H1 (cell line): ENCODE measurements around the gene SLC9C1. TPM values are rescaled to one million over a fixed set of nuclear protein-coding genes. Genes with fewer than 3 reads are reported as not detected.

Source experiments
- CHD1 ChIP-seq: IDR thresholded peaks from 2 replicates; pipeline ENCODE4 v1.6.1; 2012; ENCODE audit warnings: low read depth, low read length, improper control_type of control experiment
- FOSL1 ChIP-seq: IDR thresholded peaks from 2 replicates; pipeline ENCODE4 v1.6.1; 2011; ENCODE audit warnings: mild to moderate bottlenecking, low read depth, low read length, moderate library complexity; ENCODE audit not compliant: insufficient read depth
- JUN ChIP-seq: IDR thresholded peaks from 2 replicates; pipeline ENCODE4 v1.6.1; 2011; ENCODE audit warnings: low read depth, mild to moderate bottlenecking, improper control_type of control experiment, low read length
- SP2 ChIP-seq: IDR thresholded peaks from 2 replicates; pipeline ENCODE4 v1.6.1; 2012; ENCODE audit warnings: mild to moderate bottlenecking, low read length, inconsistent platforms
- SP4 ChIP-seq: IDR thresholded peaks from 2 replicates; pipeline ENCODE4 v1.6.1; 2012; ENCODE audit warnings: low read length, inconsistent platforms
- TBP ChIP-seq: IDR thresholded peaks from 2 replicates; pipeline ENCODE4 v1.6.1; 2011; ENCODE audit warnings: low read depth, low read length, improper control_type of control experiment
- polyA plus RNA-seq, 7 experiments: library from polyadenylated mRNA; depleted of rRNA in 3 of 7; stranded (reverse) in 5 of 7; unstranded in 2 of 7; fragments of >200 nt in 5 of 7; fragments of 200-250 nt in 2 of 7; gene quantifications; 1 replicate in 5 of 7; 2 replicates in 1 of 7; 4 replicates in 1 of 7; pipeline versions ENCODE4 v1.2.1 to v1.2.3, GENCODE V29; 2011 to 2013; ENCODE audit warnings: missing spikeins in 2 of 7, mixed read lengths in 2 of 7
- total RNA-seq: library from RNA; stranded (reverse); fragmentation: NEBNext Ultra II Directional; extraction: Animal tissue kit (Norgen Biotek cat#: 25700); gene quantifications from 2 replicates; pipeline ENCODE4 v1.2.1, GENCODE V29; 2021
- TF ChIP-seq, protein P1 (sequence below): IDR thresholded peaks from 2 replicates; pipeline ENCODE4 v1.6.1; 2012; ENCODE audit warnings: low read length, inconsistent platforms

Gene SLC9C1
- total and polyA plus RNA-seq, 2 of the 8 experiments (the other 6 are each of a cell fraction or from before 2014, with no cell fraction given), result 0.15 to 0.24 TPM

DNA sequence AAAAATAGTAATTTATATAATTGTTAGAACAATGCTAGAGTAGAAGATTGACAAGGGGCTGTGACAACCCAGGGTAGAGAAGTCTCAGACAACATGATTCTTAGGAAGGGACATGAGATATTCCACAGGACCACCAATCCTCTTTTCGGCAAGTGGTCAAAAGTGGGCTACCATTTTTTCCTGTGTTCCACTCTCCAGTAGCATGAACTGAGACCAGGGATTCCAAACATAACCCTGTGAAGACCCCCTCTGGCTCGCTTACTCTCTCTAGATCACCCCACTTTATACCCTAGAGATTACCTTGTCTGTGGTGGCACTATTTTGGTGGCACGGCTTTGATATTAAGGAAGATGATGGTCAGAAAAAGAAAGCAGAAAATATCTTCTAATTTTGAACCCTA, 161.9 kb downstream of the SLC9C1 start (continued):
- TF ChIP-seq, protein P1, sequence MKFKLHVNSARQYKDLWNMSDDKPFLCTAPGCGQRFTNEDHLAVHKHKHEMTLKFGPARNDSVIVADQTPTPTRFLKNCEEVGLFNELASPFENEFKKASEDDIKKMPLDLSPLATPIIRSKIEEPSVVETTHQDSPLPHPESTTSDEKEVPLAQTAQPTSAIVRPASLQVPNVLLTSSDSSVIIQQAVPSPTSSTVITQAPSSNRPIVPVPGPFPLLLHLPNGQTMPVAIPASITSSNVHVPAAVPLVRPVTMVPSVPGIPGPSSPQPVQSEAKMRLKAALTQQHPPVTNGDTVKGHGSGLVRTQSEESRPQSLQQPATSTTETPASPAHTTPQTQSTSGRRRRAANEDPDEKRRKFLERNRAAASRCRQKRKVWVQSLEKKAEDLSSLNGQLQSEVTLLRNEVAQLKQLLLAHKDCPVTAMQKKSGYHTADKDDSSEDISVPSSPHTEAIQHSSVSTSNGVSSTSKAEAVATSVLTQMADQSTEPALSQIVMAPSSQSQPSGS, result no peak
- TF ChIP-seq JUN (no peak), CHD1 (no peak), SP4 (no peak), TBP (no peak), FOSL1 (no peak), SP2 (no peak)
- TF ChIP-seq, all 59 proteins: peak for 0
